ENCODE results near the gene USP22. TPM values are rescaled to one million over a fixed set of nuclear protein-coding genes. Genes with fewer than 3 reads are reported as not detected.

Gene USP22
- total RNA-seq, 4 donors from 2014 or later: 87.4 to 128 (median 96.3) TPM

GRCh38 chr17:20989481-20989880 is 53.3 kb downstream of the USP22 start:
- TF ChIP-seq CTCF (IDR thresholded peaks at IDR 0.05; ENCODE audit: low read depth): no peak

- TF ChIP-seq CTCF (IDR thresholded peaks at IDR 0.05; ENCODE audit: low read depth): no peak
Observed at GRCh38 chr17:20988896-20989295, 53.9 kb downstream of the USP22 start.

- TF ChIP-seq CTCF (IDR thresholded peaks at IDR 0.05; ENCODE audit: low read depth): no peak
Observed at GRCh38 chr17:20988001-20988636, 54.7 kb downstream of the USP22 start.

GRCh38 chr17:20987511-20987910 is 55.3 kb downstream of the USP22 start:
- no peak for TF ChIP-seq CTCF (IDR thresholded peaks at IDR 0.05; ENCODE audit: low read depth)

GRCh38 chr17:20986767-20987510 is 55.9 kb downstream of the USP22 start:
- TF ChIP-seq CTCF (IDR thresholded peaks at IDR 0.05; ENCODE audit: low read depth): no peak

GRCh38 chr17:20983359-20983637 is 59.5 kb downstream of the USP22 start:
- no peak for TF ChIP-seq CTCF (IDR thresholded peaks at IDR 0.05; ENCODE audit: low read depth)

- TF ChIP-seq CTCF (IDR thresholded peaks at IDR 0.05; ENCODE audit: low read depth): no peak
Observed at GRCh38 chr17:20982589-20983358, 60.0 kb downstream of the USP22 start.

Measured in subcutaneous adipose tissue (tissue), 4 donors.